ENCODE measurements around the gene ZBTB9.

ZBTB9 gene

DNA sequence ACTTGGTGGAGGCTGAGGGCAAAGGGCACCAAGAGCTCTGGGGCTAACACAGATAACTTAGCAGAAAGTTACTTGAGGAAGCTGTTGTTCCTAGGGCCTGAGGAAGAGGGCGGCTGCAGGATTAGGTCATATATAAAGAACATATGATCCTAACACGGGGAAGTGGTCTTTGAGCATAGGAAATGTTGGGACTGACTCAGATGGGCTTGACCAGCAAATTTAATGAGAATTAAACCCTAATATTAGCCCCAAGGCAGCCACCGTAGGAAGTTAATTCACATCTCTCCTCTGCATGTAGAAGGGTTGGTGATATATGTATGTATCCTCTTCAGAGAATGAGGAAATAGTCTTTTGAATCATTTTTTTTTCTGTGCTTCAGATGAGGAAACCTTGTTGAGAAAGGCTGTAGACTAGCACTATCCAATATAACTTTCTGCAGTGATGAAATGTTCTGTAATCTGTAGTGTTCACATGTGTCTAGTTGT is 9.2 kb upstream of the ZBTB9 start:
- H3K36me3 ChIP-seq (ENCODE audit: insufficient read depth, insufficient read length, low read length): peaks cover 91% of the 10 kb centered on the region

DNA sequence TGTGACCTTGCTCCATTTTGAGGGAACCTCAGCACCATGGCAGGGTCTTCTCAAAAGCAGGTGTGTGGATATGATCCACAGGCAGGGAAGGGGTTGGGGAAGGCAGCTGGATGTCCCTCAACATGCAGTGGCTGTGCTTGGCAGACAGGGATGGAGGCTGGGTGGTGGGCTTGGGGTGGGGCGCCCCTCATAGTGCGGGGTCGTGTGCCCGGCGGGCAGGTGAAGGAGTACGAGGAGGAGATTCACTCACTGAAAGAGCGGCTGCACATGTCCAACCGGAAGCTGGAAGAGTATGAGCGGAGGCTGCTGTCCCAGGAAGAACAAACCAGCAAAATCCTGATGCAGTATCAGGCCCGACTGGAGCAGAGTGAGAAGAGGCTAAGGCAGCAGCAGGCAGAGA is 8.0 kb upstream of the ZBTB9 start:
- no peaks in the 10 kb centered on the region for H3K4me1 ChIP-seq (ENCODE audit: insufficient read depth, insufficient read length)
- H3K9ac ChIP-seq (ENCODE audit: insufficient read length, low read depth): no peak overlapping the region
- H3K9me3 ChIP-seq (ENCODE audit: insufficient read depth, low read length): no peaks in the 10 kb centered on the region
- H3K36me3 ChIP-seq (ENCODE audit: insufficient read depth, insufficient read length, low read length): peaks cover 86% of the 10 kb centered on the region
- TF ChIP-seq SUZ12 (IDR thresholded peaks at IDR 0.05; ENCODE audit: extremely low read depth, insufficient read depth, insufficient read length) (no peak), ZNF274 (IDR thresholded peaks at IDR 0.05; ENCODE audit: low read depth, low read length) (no peak)
- H3K27me3 ChIP-seq (ENCODE audit: insufficient read depth, insufficient read length): no peaks in the 10 kb centered on the region
- no peak for DNase-seq (ENCODE audit: low read depth, low spot score)
- H3K4me3 ChIP-seq (ENCODE audit: insufficient read length, low read depth): no peak overlapping the region

More for the DNA sequence above, 9.2 kb upstream of the ZBTB9 start:
- DNase-seq (ENCODE audit: low read depth, low spot score): no peak
- H3K9me3 ChIP-seq (ENCODE audit: insufficient read depth, low read length): no peaks in the 10 kb centered on the region
- H3K4me1 ChIP-seq (ENCODE audit: insufficient read depth, insufficient read length): no peaks in the 10 kb centered on the region
- TF ChIP-seq SUZ12 (IDR thresholded peaks at IDR 0.05; ENCODE audit: extremely low read depth, insufficient read depth, insufficient read length): no peak
- no peak for TF ChIP-seq YY1 (IDR thresholded peaks at IDR 0.05; ENCODE audit: insufficient read depth, insufficient read length)
- TF ChIP-seq ZNF274 (IDR thresholded peaks at IDR 0.05; ENCODE audit: low read depth, low read length): no peak
- no peaks in the 10 kb centered on the region for H3K27me3 ChIP-seq (ENCODE audit: insufficient read depth, insufficient read length)
- no peak overlapping the region for H3K4me3 ChIP-seq (ENCODE audit: insufficient read length, low read depth)
- H3K9ac ChIP-seq (ENCODE audit: insufficient read length, low read depth): no peak overlapping the region

DNA sequence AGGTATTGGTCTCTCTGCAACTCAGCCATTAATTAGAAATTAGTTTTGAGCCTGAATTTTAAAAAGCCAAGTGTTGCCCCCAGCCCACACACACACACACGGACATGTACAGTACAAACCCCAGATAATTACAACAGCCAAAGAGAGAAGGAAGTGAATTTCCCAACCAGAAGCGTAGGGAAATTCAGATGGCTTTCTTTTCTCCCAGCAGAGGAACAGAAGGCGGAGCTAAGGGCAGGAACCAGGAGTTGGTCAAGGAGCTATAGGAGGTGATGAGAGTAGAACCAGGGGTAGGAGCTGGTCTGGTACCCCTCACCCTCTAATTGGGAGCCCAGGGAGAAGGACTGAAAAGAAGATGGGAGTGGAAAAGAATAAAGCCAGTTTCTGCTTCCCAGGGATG is 3.9 kb upstream of the ZBTB9 start:
- no peak overlapping the region for H3K4me3 ChIP-seq (ENCODE audit: insufficient read length, low read depth)
- H3K4me1 ChIP-seq (ENCODE audit: insufficient read depth, insufficient read length): no peaks in the 10 kb centered on the region
- no peak overlapping the region for H3K9ac ChIP-seq (ENCODE audit: insufficient read length, low read depth)
- H3K9me3 ChIP-seq (ENCODE audit: insufficient read depth, low read length): no peaks in the 10 kb centered on the region
- no peak for DNase-seq (ENCODE audit: low read depth, low spot score)
- no peaks in the 10 kb centered on the region for H3K27me3 ChIP-seq (ENCODE audit: insufficient read depth, insufficient read length)
- H3K36me3 ChIP-seq (ENCODE audit: insufficient read depth, insufficient read length, low read length): peaks cover 61% of the 10 kb centered on the region
- TF ChIP-seq SUZ12 (IDR thresholded peaks at IDR 0.05; ENCODE audit: extremely low read depth, insufficient read depth, insufficient read length) (no peak), ZNF274 (IDR thresholded peaks at IDR 0.05; ENCODE audit: low read depth, low read length) (no peak), YY1 (IDR thresholded peaks at IDR 0.05; ENCODE audit: insufficient read depth, insufficient read length) (no peak)

DNA sequence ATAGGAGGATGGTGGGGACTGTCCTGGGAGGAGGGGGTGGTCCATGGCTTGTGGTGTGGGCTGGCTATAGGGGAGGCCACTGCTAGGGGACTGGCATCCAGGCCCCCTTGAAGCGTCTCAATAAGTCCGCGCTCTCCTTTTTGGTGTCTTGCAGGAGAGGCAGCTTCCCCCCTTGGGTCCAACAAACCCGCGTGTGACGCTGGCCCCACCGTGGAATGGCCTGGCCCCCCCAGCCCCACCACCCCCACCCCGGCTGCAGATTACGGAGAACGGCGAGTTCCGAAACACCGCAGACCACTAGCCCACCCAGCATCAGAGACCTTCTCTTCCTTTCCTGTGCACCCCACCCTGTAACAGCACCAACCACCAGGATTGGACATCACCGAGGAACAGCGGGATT is 2.8 kb upstream of the ZBTB9 start:
- Histone ChIP-seq H3K9me3 (ENCODE audit: insufficient read depth, low read length) (no peaks in the 10 kb centered on the region), H3K9ac (ENCODE audit: insufficient read length, low read depth) (no peak overlapping the region), H3K4me1 (ENCODE audit: insufficient read depth, insufficient read length) (no peaks in the 10 kb centered on the region), H3K27me3 (ENCODE audit: insufficient read depth, insufficient read length) (no peaks in the 10 kb centered on the region), H3K36me3 (ENCODE audit: insufficient read depth, insufficient read length, low read length) (peaks cover 64% of the 10 kb centered on the region), H3K4me3 (ENCODE audit: insufficient read length, low read depth) (no peak overlapping the region)
- DNase-seq (ENCODE audit: low read depth, low spot score): no peak
- TF ChIP-seq SUZ12 (IDR thresholded peaks at IDR 0.05; ENCODE audit: extremely low read depth, insufficient read depth, insufficient read length) (no peak), ZNF274 (IDR thresholded peaks at IDR 0.05; ENCODE audit: low read depth, low read length) (no peak), YY1 (IDR thresholded peaks at IDR 0.05; ENCODE audit: insufficient read depth, insufficient read length) (no peak)

DNA sequence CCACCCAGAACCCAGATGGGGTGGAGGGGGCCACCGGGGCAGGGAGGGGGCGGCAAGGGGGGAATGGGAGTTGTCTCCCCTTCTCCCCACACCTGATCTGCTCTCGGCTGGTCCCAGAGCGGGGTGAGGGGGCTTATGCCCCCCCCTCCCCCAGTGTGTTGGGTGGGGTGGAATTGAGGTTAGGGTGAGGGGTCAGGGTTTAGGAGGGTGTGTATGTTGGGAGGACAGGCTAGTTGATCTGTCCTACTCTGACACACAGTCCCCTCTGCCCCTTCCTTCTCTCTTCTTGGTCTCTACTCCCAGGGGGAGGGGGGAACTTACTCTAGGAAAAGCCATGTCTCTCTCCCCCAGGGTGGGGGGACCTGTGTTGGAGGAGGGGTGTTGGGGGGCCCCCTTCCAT is 1.9 kb upstream of the ZBTB9 start:
- H3K4me3 ChIP-seq (ENCODE audit: insufficient read length, low read depth): no peak overlapping the region
- TF ChIP-seq YY1 (IDR thresholded peaks at IDR 0.05; ENCODE audit: insufficient read depth, insufficient read length): no peak
- TF ChIP-seq ZNF274 (IDR thresholded peaks at IDR 0.05; ENCODE audit: low read depth, low read length): no peak
- no peak for TF ChIP-seq SUZ12 (IDR thresholded peaks at IDR 0.05; ENCODE audit: extremely low read depth, insufficient read depth, insufficient read length)
- H3K9ac ChIP-seq (ENCODE audit: insufficient read length, low read depth): no peak overlapping the region
- H3K9me3 ChIP-seq (ENCODE audit: insufficient read depth, low read length): no peaks in the 10 kb centered on the region
- H3K27me3 ChIP-seq (ENCODE audit: insufficient read depth, insufficient read length): no peaks in the 10 kb centered on the region
- DNase-seq (ENCODE audit: low read depth, low spot score): no peak
- H3K36me3 ChIP-seq (ENCODE audit: insufficient read depth, insufficient read length, low read length): peaks cover 64% of the 10 kb centered on the region
- H3K4me1 ChIP-seq (ENCODE audit: insufficient read depth, insufficient read length): no peaks in the 10 kb centered on the region

DNA sequence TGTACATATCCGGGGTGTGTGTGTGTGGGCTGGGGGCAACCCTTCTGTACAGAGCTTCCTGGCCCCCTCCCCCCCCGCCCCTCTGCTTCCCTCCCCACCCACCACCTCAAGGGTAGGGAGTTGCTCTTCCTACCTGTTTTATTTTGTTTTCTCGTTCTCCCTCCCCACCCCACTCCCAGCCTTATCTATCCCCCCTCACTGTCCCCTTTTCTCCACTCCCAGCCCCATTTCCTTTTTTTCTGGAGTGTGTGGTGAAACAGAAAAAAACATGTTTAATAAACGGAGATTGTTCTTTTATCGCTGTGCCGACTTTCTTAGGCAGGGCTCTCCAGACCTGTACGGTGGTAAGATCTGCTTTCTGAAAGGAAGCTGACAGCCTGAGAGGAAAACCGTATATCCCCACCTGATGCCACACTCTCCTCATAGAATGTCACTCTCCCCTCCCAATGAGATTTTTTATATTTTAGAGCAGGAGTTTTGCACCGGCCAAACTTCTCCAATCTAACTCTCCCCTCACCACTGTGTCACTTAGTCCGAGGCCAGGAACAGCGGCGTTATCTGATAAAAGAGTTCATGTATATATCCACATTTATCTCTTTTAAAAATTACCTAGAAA is 875 bp upstream of the ZBTB9 start:
- H3K4me1 ChIP-seq (ENCODE audit: insufficient read depth, insufficient read length): no peaks in the 10 kb centered on the region
- no peaks in the 10 kb centered on the region for H3K9me3 ChIP-seq (ENCODE audit: insufficient read depth, low read length)
- no peaks in the 10 kb centered on the region for H3K27me3 ChIP-seq (ENCODE audit: insufficient read depth, insufficient read length)
- peak overlapping the region; percentile 71 for H3K4me3 ChIP-seq (ENCODE audit: insufficient read length, low read depth)
- TF ChIP-seq YY1 (IDR thresholded peaks at IDR 0.05; ENCODE audit: insufficient read depth, insufficient read length) (no peak), ZNF274 (IDR thresholded peaks at IDR 0.05; ENCODE audit: low read depth, low read length) (no peak), SUZ12 (IDR thresholded peaks at IDR 0.05; ENCODE audit: extremely low read depth, insufficient read depth, insufficient read length) (no peak)
- peaks cover 55% of the 10 kb centered on the region for H3K36me3 ChIP-seq (ENCODE audit: insufficient read depth, insufficient read length, low read length)
- H3K9ac ChIP-seq (ENCODE audit: insufficient read length, low read depth): peak overlapping the region; percentile 79
- no peak for DNase-seq (ENCODE audit: low read depth, low spot score)

DNA sequence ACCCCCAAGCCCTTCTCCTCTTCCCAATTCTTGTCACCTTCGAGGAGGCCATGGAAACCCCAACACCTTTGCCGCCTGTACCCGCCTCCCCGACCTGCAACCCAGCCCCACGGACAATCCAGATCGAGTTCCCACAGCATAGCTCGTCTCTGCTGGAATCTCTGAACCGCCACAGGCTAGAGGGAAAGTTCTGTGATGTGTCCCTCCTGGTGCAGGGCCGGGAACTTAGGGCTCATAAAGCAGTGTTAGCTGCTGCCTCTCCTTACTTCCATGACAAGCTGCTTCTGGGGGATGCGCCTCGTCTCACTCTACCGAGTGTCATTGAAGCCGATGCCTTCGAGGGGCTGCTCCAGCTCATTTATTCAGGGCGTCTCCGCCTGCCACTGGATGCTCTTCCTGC is 675 bp downstream of the ZBTB9 start:
- peaks cover 40% of the 10 kb centered on the region for H3K36me3 ChIP-seq (ENCODE audit: insufficient read depth, insufficient read length, low read length)
- H3K27me3 ChIP-seq (ENCODE audit: insufficient read depth, insufficient read length): no peaks in the 10 kb centered on the region
- H3K9me3 ChIP-seq (ENCODE audit: insufficient read depth, low read length): no peaks in the 10 kb centered on the region
- DNase-seq (ENCODE audit: low read depth, low spot score): no peak
- peak overlapping the region; percentile 71 for H3K4me3 ChIP-seq (ENCODE audit: insufficient read length, low read depth)
- no peak for TF ChIP-seq YY1 (IDR thresholded peaks at IDR 0.05; ENCODE audit: insufficient read depth, insufficient read length)
- no peak for TF ChIP-seq SUZ12 (IDR thresholded peaks at IDR 0.05; ENCODE audit: extremely low read depth, insufficient read depth, insufficient read length)
- no peak for TF ChIP-seq ZNF274 (IDR thresholded peaks at IDR 0.05; ENCODE audit: low read depth, low read length)
- no peaks in the 10 kb centered on the region for H3K4me1 ChIP-seq (ENCODE audit: insufficient read depth, insufficient read length)
- H3K9ac ChIP-seq (ENCODE audit: insufficient read length, low read depth): peak overlapping the region; percentile 79
